ENCODE measurements around the gene XIRP1.

The XIRP1 gene, protein sequence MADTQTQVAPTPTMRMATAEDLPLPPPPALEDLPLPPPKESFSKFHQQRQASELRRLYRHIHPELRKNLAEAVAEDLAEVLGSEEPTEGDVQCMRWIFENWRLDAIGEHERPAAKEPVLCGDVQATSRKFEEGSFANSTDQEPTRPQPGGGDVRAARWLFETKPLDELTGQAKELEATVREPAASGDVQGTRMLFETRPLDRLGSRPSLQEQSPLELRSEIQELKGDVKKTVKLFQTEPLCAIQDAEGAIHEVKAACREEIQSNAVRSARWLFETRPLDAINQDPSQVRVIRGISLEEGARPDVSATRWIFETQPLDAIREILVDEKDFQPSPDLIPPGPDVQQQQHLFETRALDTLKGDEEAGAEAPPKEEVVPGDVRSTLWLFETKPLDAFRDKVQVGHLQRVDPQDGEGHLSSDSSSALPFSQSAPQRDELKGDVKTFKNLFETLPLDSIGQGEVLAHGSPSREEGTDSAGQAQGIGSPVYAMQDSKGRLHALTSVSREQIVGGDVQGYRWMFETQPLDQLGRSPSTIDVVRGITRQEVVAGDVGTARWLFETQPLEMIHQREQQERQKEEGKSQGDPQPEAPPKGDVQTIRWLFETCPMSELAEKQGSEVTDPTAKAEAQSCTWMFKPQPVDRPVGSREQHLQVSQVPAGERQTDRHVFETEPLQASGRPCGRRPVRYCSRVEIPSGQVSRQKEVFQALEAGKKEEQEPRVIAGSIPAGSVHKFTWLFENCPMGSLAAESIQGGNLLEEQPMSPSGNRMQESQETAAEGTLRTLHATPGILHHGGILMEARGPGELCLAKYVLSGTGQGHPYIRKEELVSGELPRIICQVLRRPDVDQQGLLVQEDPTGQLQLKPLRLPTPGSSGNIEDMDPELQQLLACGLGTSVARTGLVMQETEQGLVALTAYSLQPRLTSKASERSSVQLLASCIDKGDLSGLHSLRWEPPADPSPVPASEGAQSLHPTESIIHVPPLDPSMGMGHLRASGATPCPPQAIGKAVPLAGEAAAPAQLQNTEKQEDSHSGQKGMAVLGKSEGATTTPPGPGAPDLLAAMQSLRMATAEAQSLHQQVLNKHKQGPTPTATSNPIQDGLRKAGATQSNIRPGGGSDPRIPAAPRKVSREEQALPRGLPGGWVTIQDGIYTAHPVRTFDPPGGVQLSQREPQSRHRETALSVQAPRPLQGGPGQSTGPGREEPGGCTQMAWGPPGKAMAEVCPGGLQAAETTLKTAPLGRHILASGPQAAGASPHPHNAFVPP (N-terminal part only)

GRCh38 chr3:39192490-39193092 lies at the start of gene XIRP1:
XIRP1 (minus strand) TSS chr3:39192595; CDS start chr3:39189445, 3,150 bp downstream.
- no peak for DNase-seq (ENCODE audit: low read depth)
- H3K4me3 ChIP-seq (ENCODE audit: low read depth, low read length): no peak within 1 kb of the TSS
- no peak for TF ChIP-seq CTCF (IDR thresholded peaks at IDR 0.05; ENCODE audit: control insufficient read depth, extremely low read depth, insufficient read depth)

DNA sequence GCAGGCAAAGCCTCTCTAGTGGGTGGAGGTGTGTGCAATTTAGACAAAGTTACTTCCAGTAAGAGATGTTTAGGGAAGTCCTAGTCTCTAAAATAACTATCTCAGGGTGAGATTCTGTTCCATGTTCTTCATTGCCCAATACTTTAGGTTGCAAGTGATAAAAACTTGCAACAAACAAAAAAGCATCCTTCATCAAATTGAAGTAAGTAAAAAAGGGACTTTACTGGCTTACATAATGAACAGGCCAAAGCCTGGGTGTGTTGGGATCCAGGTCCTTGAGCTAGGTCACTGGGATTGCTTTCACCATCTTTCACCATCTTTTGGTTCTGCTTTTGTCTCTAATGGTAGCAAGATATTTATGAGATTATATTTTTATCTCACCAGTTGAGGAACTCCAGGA lies 49.2 kb upstream of the XIRP1 start:
- DNase-seq (ENCODE audit: low read depth): no peak
- H3K4me3 ChIP-seq (ENCODE audit: low read depth, low read length): no peak overlapping the region
- no peak for TF ChIP-seq CTCF (IDR thresholded peaks at IDR 0.05; ENCODE audit: control insufficient read depth, extremely low read depth, insufficient read depth)

- no peak overlapping the region for H3K4me3 ChIP-seq (ENCODE audit: low read depth, low read length)
- DNase-seq (ENCODE audit: low read depth): no peak
- no peak for TF ChIP-seq CTCF (IDR thresholded peaks at IDR 0.05; ENCODE audit: control insufficient read depth, extremely low read depth, insufficient read depth)
These were observed 44.6 kb upstream of the XIRP1 start for GRCh38 chr3:39237027-39237426.

- TF ChIP-seq CTCF (IDR thresholded peaks at IDR 0.05; ENCODE audit: control insufficient read depth, extremely low read depth, insufficient read depth): no peak
- no peak overlapping the region for H3K4me3 ChIP-seq (ENCODE audit: low read depth, low read length)
- no peak for DNase-seq (ENCODE audit: low read depth)
These were observed 42.3 kb upstream of the XIRP1 start for GRCh38 chr3:39234651-39235050.

- no peak for DNase-seq (ENCODE audit: low read depth)
- TF ChIP-seq CTCF (IDR thresholded peaks at IDR 0.05; ENCODE audit: control insufficient read depth, extremely low read depth, insufficient read depth): no peak
- H3K4me3 ChIP-seq (ENCODE audit: low read depth, low read length): no peak overlapping the region
These were observed 40.5 kb upstream of the XIRP1 start for GRCh38 chr3:39232859-39233258.

DNA sequence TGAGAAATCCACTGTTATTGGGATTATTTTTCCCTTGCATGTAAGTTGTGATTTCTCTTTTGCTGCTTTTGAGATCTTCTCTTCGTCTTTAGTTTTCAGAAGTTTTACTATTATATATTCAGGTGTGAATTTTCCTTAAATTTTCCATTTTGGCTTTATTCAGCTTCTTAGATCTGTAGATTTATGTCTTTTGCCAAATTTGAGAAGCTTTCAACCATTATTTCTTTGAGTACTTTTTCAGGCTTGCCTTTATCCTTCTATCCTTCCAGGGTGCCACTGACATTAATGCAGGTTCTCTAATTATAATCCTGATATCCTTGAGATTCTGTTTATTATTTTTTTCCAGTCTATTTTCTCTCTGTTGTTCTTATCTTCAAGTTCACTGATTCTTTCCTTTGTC lies 38.1 kb upstream of the XIRP1 start:
- DNase-seq (ENCODE audit: low read depth): no peak
- no peak overlapping the region for H3K4me3 ChIP-seq (ENCODE audit: low read depth, low read length)
- no peak for TF ChIP-seq CTCF (IDR thresholded peaks at IDR 0.05; ENCODE audit: control insufficient read depth, extremely low read depth, insufficient read depth)
